A673 (cell line): Measurements from ENCODE around the gene CEP85.

Experiments
- EZH2 ChIP-seq: fragments of 200-600 bp; sonication (generic); IDR thresholded peaks from 2 replicates; pipeline ENCODE4 v1.6.1; 2017; ENCODE audit warnings: borderline replicate concordance, low read depth, mild to moderate bottlenecking, mixed read lengths, antibody characterized with exemption, low read length; ENCODE audit not compliant: poor library complexity, severe bottlenecking
- TF ChIP-seq, protein P1 (sequence below): fragments of 300-800, 200-600 bp; sonication (generic); conservative IDR thresholded peaks from 2 replicates; pipeline ENCODE4 v1.5.1; 2017; ENCODE audit warnings: low read depth, mild to moderate bottlenecking, antibody characterized with exemption, low read length, moderate library complexity, mixed read lengths

DNA sequence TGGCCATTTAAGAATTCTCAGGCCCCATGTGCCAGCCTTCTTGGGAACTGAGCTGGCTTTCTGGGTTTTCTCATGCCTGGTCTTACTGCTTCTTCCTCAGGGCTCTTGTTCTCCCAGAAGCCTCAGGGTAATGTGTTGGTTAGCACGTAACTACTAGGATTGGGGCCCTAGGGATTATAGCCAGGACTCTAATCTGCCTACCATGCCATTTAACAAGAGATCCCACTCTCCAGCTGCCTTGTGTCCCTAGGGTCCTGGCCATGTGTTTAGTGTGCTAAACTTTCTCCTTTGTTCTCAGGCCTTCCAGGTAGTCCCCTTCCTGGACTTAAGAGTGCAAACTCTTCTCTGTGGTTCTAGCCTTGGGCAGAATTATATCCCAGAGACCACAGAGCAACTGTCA, 43.7 kb downstream of the CEP85 start:
- TF ChIP-seq EZH2, result no peak
- TF ChIP-seq, protein P1, sequence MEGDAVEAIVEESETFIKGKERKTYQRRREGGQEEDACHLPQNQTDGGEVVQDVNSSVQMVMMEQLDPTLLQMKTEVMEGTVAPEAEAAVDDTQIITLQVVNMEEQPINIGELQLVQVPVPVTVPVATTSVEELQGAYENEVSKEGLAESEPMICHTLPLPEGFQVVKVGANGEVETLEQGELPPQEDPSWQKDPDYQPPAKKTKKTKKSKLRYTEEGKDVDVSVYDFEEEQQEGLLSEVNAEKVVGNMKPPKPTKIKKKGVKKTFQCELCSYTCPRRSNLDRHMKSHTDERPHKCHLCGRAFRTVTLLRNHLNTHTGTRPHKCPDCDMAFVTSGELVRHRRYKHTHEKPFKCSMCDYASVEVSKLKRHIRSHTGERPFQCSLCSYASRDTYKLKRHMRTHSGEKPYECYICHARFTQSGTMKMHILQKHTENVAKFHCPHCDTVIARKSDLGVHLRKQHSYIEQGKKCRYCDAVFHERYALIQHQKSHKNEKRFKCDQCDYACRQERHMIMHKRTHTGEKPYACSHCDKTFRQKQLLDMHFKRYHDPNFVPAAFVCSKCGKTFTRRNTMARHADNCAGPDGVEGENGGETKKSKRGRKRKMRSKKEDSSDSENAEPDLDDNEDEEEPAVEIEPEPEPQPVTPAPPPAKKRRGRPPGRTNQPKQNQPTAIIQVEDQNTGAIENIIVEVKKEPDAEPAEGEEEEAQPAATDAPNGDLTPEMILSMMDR, result no peak
